SK-N-SH treated with all-trans-retinoic acid at 6 μM for 48 hours (cell line): ENCODE measurements around the gene NMT1.

ENCODE experiments used
- ARNTL ChIP-seq: fragments of 450-650 bp; formaldehyde crosslinking; IDR thresholded peaks from 2 replicates; pipeline ENCODE4 v1.5.0; 2020; ENCODE audit warnings: low read depth, mild to moderate bottlenecking, moderate library complexity, borderline replicate concordance
- BACH2 ChIP-seq: fragments of 250-450 bp; sonication (Bioruptor Pico); IDR thresholded peaks from 2 replicates; pipeline ENCODE4 v1.9.0; 2021; ENCODE audit warnings: mild to moderate bottlenecking, borderline replicate concordance
- CSDC2 ChIP-seq: fragments of 250-450 bp; sonication (Bioruptor Pico); IDR thresholded peaks from 2 replicates; pipeline ENCODE4 v1.5.0; 2020; ENCODE audit warnings: mild to moderate bottlenecking, moderate library complexity
- ZFP30 ChIP-seq: fragments of 450-650 bp; formaldehyde crosslinking; IDR thresholded peaks from 2 replicates; pipeline ENCODE4 v1.5.0; 2022; ENCODE audit warnings: mild to moderate bottlenecking, moderate library complexity
- TF ChIP-seq, protein P1 (sequence below): fragments of 250-450 bp; sonication (Bioruptor Pico); IDR thresholded peaks from 2 replicates; pipeline ENCODE4 v1.5.1; 2021; ENCODE audit warnings: mild to moderate bottlenecking, moderate library complexity
- TF ChIP-seq, protein P2 (sequence below): fragments of 250-450 bp; sonication (Bioruptor Pico); IDR thresholded peaks from 2 replicates; pipeline ENCODE4 v1.8.0; 2021; ENCODE audit warnings: low read depth, mild to moderate bottlenecking, moderate library complexity, borderline replicate concordance

DNA sequence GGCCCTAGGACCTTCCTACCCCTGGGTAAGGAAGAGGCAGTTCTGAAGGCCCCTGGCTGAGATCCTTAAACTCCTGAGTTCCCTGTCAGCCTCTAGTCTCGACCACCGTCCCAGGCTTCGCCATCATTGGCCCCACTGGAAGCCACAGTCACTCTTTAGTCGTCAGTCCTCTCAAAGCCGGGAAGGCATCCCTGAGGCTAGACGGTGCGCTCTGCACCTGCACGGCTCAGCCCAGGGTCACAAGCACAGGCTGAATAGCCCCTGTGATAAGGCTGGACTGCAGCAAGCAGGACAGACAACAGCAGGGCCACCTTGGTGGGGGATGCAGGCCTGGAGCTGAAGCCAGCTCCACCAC, 83.9 kb downstream of the NMT1 start:
- TF ChIP-seq ARNTL (CRISPR knock-in tag) (no peak), CSDC2 (CRISPR knock-in tag) (no peak), ZFP30 (CRISPR knock-in tag) (no peak), BACH2 (CRISPR knock-in tag) (no peak)
- TF ChIP-seq, protein P1, sequence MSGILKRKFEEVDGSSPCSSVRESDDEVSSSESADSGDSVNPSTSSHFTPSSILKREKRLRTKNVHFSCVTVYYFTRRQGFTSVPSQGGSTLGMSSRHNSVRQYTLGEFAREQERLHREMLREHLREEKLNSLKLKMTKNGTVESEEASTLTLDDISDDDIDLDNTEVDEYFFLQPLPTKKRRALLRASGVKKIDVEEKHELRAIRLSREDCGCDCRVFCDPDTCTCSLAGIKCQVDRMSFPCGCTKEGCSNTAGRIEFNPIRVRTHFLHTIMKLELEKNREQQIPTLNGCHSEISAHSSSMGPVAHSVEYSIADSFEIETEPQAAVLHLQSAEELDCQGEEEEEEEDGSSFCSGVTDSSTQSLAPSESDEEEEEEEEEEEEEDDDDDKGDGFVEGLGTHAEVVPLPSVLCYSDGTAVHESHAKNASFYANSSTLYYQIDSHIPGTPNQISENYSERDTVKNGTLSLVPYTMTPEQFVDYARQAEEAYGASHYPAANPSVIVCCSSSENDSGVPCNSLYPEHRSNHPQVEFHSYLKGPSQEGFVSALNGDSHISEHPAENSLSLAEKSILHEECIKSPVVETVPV (CRISPR knock-in tag) = no peak
- TF ChIP-seq, protein P2, sequence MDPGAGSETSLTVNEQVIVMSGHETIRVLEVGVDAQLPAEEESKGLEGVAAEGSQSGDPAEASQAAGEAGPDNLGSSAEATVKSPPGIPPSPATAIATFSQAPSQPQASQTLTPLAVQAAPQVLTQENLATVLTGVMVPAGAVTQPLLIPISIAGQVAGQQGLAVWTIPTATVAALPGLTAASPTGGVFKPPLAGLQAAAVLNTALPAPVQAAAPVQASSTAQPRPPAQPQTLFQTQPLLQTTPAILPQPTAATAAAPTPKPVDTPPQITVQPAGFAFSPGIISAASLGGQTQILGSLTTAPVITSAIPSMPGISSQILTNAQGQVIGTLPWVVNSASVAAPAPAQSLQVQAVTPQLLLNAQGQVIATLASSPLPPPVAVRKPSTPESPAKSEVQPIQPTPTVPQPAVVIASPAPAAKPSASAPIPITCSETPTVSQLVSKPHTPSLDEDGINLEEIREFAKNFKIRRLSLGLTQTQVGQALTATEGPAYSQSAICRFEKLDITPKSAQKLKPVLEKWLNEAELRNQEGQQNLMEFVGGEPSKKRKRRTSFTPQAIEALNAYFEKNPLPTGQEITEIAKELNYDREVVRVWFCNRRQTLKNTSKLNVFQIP (CRISPR knock-in tag) = no peak
